Thymus (tissue), 11 donors: Measurements from ENCODE around the gene MCC. TPM values are rescaled to one million over a fixed set of nuclear protein-coding genes. Genes with fewer than 3 reads are reported as not detected.

ENCODE experiments used
- DNase-seq, 9 donors: peaks; one replicate each; pipeline ENCODE4 v3.0.0-alpha.2; 2013; ENCODE audit warnings: low spot score in 9 of 9, low read depth in 6 of 9, missing footprints in 1 of 9
- H3K27ac ChIP-seq, 2 donors: one replicate each; pipeline ENCODE4 v1.5.1; 2013; ENCODE audit warnings: control low read depth in 1 of 2, low read depth in 1 of 2, low read length in 1 of 2, mild to moderate bottlenecking in 1 of 2, moderate library complexity in 1 of 2
- H3K27me3 ChIP-seq, 2 donors: one replicate each; pipeline ENCODE4 v1.5.1; 2013; ENCODE audit warnings: low read length in 1 of 2; ENCODE audit not compliant: control insufficient read depth in 2 of 2, insufficient read depth in 1 of 2
- H3K36me3 ChIP-seq, 2 donors: one replicate each; pipeline ENCODE4 v1.5.1; 2013; ENCODE audit warnings: low read length in 1 of 2, mild to moderate bottlenecking in 1 of 2, moderate library complexity in 1 of 2; ENCODE audit not compliant: control insufficient read depth in 2 of 2, insufficient read depth in 2 of 2
- H3K4me1 ChIP-seq, 2 donors: one replicate each; pipeline ENCODE4 v1.5.1; 2013; ENCODE audit warnings: low read length in 2 of 2; ENCODE audit not compliant: control insufficient read depth in 2 of 2, insufficient read depth in 2 of 2
- H3K4me3 ChIP-seq, 2 donors: one replicate each; pipeline ENCODE4 v1.5.1; 2013; ENCODE audit warnings: low read length in 2 of 2, control low read depth in 1 of 2, mild to moderate bottlenecking in 1 of 2
- H3K9me3 ChIP-seq, 2 donors: one replicate each; pipeline ENCODE4 v1.5.1; 2013; ENCODE audit warnings: low read length in 1 of 2, mild to moderate bottlenecking in 1 of 2; ENCODE audit not compliant: control insufficient read depth in 2 of 2, insufficient read depth in 1 of 2
- WGBS: extraction: QIAGEN DNeasy Blood & Tissue Kit; methylation state at CpG from one replicate; pipeline ENCODE4 v1.1.7; 2013; 5-methylcytosine and 5-hydroxymethylcytosine counted together
- polyA plus RNA-seq: library from polyadenylated mRNA; stranded (reverse); fragments of 200-250 nt; gene quantifications from one replicate; pipeline ENCODE4 v1.2.3, GENCODE V29; 2013
- total RNA-seq: library from RNA; stranded (reverse); fragments of 120-200 nt; gene quantifications from one replicate; pipeline ENCODE4 v1.2.4, GENCODE V29; 2013
- donor health status: healthy.

The MCC gene
- total and polyA plus RNA-seq, 2 donors: 5.1 to 7.0 TPM

- DNase-seq: no peak
- H3K36me3 ChIP-seq: no peaks in the 10 kb centered on the region
- 99% methylated on average over 3 of the region's 3 CpGs for whole genome bisulfite sequencing
Observed at GRCh38 chr5:113219695-113220094, 268.6 kb downstream of the MCC start.

GRCh38 chr5:113218906-113219517 lies 269.2 kb downstream of the MCC start:
- H3K9me3 ChIP-seq: no peaks in the 10 kb centered on the region
- no peaks in the 10 kb centered on the region for H3K36me3 ChIP-seq
- DNase-seq: no peak
- no peaks in the 10 kb centered on the region for H3K4me1 ChIP-seq
- WGBS: 86% methylated on average over 7 of the region's 7 CpGs
- H3K27me3 ChIP-seq: no peaks in the 10 kb centered on the region
- no peak overlapping the region for H3K27ac ChIP-seq
- H3K4me3 ChIP-seq: no peak overlapping the region

More at GRCh38 chr5:113219695-113220094, 268.6 kb downstream of the MCC start:
- Histone ChIP-seq H3K27ac (no peak overlapping the region), H3K4me1 (no peaks in the 10 kb centered on the region), H3K4me3 (no peak overlapping the region), H3K27me3 (no peaks in the 10 kb centered on the region), H3K9me3 (no peaks in the 10 kb centered on the region)

- Histone ChIP-seq H3K27me3 (no peaks in the 10 kb centered on the region), H3K4me1 (no peaks in the 10 kb centered on the region), H3K27ac (no peak overlapping the region), H3K9me3 (no peaks in the 10 kb centered on the region), H3K36me3 (no peaks in the 10 kb centered on the region), H3K4me3 (no peak overlapping the region)
- WGBS: 91% methylated on average over 8 of the region's 8 CpGs
- no peak for DNase-seq
Observed at GRCh38 chr5:113218200-113218599, 270.1 kb downstream of the MCC start.

- H3K27ac ChIP-seq: no peak overlapping the region
- H3K27me3 ChIP-seq: no peaks in the 10 kb centered on the region
- H3K36me3 ChIP-seq: no peaks in the 10 kb centered on the region
- no peaks in the 10 kb centered on the region for H3K4me1 ChIP-seq
- no peak overlapping the region for H3K4me3 ChIP-seq
- 92% methylated on average over 9 of the region's 9 CpGs for WGBS
- no peak for DNase-seq
- no peaks in the 10 kb centered on the region for H3K9me3 ChIP-seq
Observed at GRCh38 chr5:113217619-113218184, 270.6 kb downstream of the MCC start.

- Histone ChIP-seq H3K9me3 (no peaks in the 10 kb centered on the region), H3K4me1 (no peaks in the 10 kb centered on the region), H3K4me3 (no peak overlapping the region), H3K27ac (no peak overlapping the region), H3K27me3 (no peaks in the 10 kb centered on the region), H3K36me3 (no peaks in the 10 kb centered on the region)
- no peak for DNase-seq
- 92% methylated on average over 3 of the region's 3 CpGs for WGBS
Observed at GRCh38 chr5:113216545-113216944, 271.7 kb downstream of the MCC start.

- no peaks in the 10 kb centered on the region for H3K27me3 ChIP-seq
- DNase-seq: no peak
- H3K27ac ChIP-seq: no peak overlapping the region
- no peak overlapping the region for H3K4me3 ChIP-seq
- WGBS: 97% methylated on average over 9 of the region's 9 CpGs
- no peaks in the 10 kb centered on the region for H3K4me1 ChIP-seq
- H3K9me3 ChIP-seq: no peaks in the 10 kb centered on the region
- H3K36me3 ChIP-seq: no peaks in the 10 kb centered on the region
Observed at GRCh38 chr5:113215401-113216060, 272.7 kb downstream of the MCC start.

- Histone ChIP-seq H3K4me3 (no peak overlapping the region), H3K27me3 (no peaks in the 10 kb centered on the region), H3K27ac (no peak overlapping the region), H3K36me3 (no peaks in the 10 kb centered on the region), H3K4me1 (no peaks in the 10 kb centered on the region), H3K9me3 (no peaks in the 10 kb centered on the region)
- 98% methylated on average over 1 of the region's 1 CpG for WGBS
- no peak for DNase-seq
Observed at GRCh38 chr5:113214606-113215323, 273.5 kb downstream of the MCC start.

GRCh38 chr5:113213551-113214425 lies 274.5 kb downstream of the MCC start:
- Histone ChIP-seq H3K36me3 (no peaks in the 10 kb centered on the region), H3K9me3 (no peaks in the 10 kb centered on the region), H3K4me1 (no peaks in the 10 kb centered on the region), H3K4me3 (no peak overlapping the region), H3K27ac (no peak overlapping the region), H3K27me3 (no peaks in the 10 kb centered on the region)
- WGBS: 71% methylated on average over 14 of the region's 14 CpGs
- DNase-seq: peak in 1 of 9 donors; percentile 15
